Neural progenitor cell (in vitro differentiated cells): ENCODE data around the gene R3HDM2. TPM values are rescaled to one million over a fixed set of nuclear protein-coding genes. Genes with fewer than 3 reads are reported as not detected.

Experiments used
- DNase-seq: peaks from one replicate; pipeline ENCODE4 v3.0.0-alpha.2; 2016; ENCODE audit warnings: low spot score
- H2AFZ ChIP-seq: fragments of 200-600 bp; sonication (generic); replicated peaks from 2 replicates; pipeline ENCODE4 v1.6.1; 2016; ENCODE audit warnings: antibody characterized with exemption
- H3F3A ChIP-seq: fragments of 200-600 bp; sonication (generic); 2 replicates; pipeline ENCODE4 v1.6.1; 2016; ENCODE audit warnings: antibody characterized with exemption, low read depth
- H3K27ac ChIP-seq: fragments of 200-600 bp; sonication (generic); 2 replicates; pipeline ENCODE4 v1.5.1; 2016; ENCODE audit warnings: mild to moderate bottlenecking
- H3K27me3 ChIP-seq: fragments of 200-600 bp; sonication (generic); 2 replicates; pipeline ENCODE4 v1.6.1; 2016; ENCODE audit warnings: mild to moderate bottlenecking, moderate library complexity
- H3K36me3 ChIP-seq: fragments of 200-600 bp; sonication (generic); 2 replicates; pipeline ENCODE4 v1.5.1; 2016
- H3K4me1 ChIP-seq: fragments of 200-600 bp; sonication (generic); 2 replicates; pipeline ENCODE4 v1.6.1; 2016; ENCODE audit warnings: mixed run types
- H3K4me2 ChIP-seq: fragments of 200-600 bp; sonication (generic); 2 replicates; pipeline ENCODE4 v1.6.1; 2016
- H3K4me3 ChIP-seq: fragments of 200-600 bp; sonication (generic); 2 replicates; pipeline ENCODE4 v1.5.1; 2016
- H3K79me2 ChIP-seq: fragments of 200-600 bp; sonication (generic); 2 replicates; pipeline ENCODE4 v1.6.1; 2016; ENCODE audit warnings: low read depth
- H3K9ac ChIP-seq: fragments of 200-600 bp; sonication (generic); 2 replicates; pipeline ENCODE4 v1.6.1; 2016
- H3K9me3 ChIP-seq: fragments of 200-600 bp; sonication (generic); 2 replicates; pipeline ENCODE4 v1.5.1; 2016; ENCODE audit warnings: low read depth
- H4K20me1 ChIP-seq: fragments of 200-600 bp; sonication (generic); 2 replicates; pipeline ENCODE4 v1.6.1; 2016; ENCODE audit warnings: low read depth
- H3K27ac Mint-ChIP-seq: 3 replicates; pipeline ENCODE4 v1.8.0; 2021; ENCODE audit warnings: mixed read lengths
- H3K27me3 Mint-ChIP-seq: 2 replicates; pipeline ENCODE4 v1.8.0; 2022; ENCODE audit warnings: low read depth, mild to moderate bottlenecking, inconsistent platforms, moderate library complexity, mixed read lengths; ENCODE audit not compliant: insufficient read depth
- H3K36me3 Mint-ChIP-seq: 3 replicates; pipeline ENCODE4 v1.8.0; 2021; ENCODE audit warnings: mixed read lengths
- H3K4me1 Mint-ChIP-seq: 3 replicates; pipeline ENCODE4 v1.8.0; 2021; ENCODE audit warnings: mixed read lengths
- H3K4me3 Mint-ChIP-seq: 3 replicates; pipeline ENCODE4 v1.8.0; 2021; ENCODE audit warnings: mild to moderate bottlenecking, moderate library complexity, mixed read lengths
- H3K9me3 Mint-ChIP-seq: 3 replicates; pipeline ENCODE4 v1.8.0; 2020; ENCODE audit warnings: mixed read lengths
- EZH2 ChIP-seq: fragments of 200-600 bp; sonication (generic); IDR thresholded peaks from 2 replicates; pipeline ENCODE4 v1.6.1; 2017; ENCODE audit warnings: antibody characterized with exemption, mild to moderate bottlenecking, moderate library complexity
- EZH2phosphoT487 ChIP-seq: fragments of 200-600 bp; sonication (generic); IDR thresholded peaks from 2 replicates; pipeline ENCODE4 v1.6.1; 2017; ENCODE audit warnings: antibody characterized with exemption
- total RNA-seq: library from RNA; depleted of rRNA; stranded (reverse); fragments of >200 nt; gene quantifications from 2 replicates; pipeline ENCODE4 v1.2.3, GENCODE V29; 2015; ENCODE audit warnings: low replicate concordance
- TF ChIP-seq, protein P1 (sequence below): fragments of 200-600 bp; sonication (generic); IDR thresholded peaks from 2 replicates; pipeline ENCODE4 v1.5.1; 2017; ENCODE audit warnings: antibody characterized with exemption, mild to moderate bottlenecking

R3HDM2 gene
- total RNA-seq, 1 donor from 2014 or later = 40.0 TPM

DNA sequence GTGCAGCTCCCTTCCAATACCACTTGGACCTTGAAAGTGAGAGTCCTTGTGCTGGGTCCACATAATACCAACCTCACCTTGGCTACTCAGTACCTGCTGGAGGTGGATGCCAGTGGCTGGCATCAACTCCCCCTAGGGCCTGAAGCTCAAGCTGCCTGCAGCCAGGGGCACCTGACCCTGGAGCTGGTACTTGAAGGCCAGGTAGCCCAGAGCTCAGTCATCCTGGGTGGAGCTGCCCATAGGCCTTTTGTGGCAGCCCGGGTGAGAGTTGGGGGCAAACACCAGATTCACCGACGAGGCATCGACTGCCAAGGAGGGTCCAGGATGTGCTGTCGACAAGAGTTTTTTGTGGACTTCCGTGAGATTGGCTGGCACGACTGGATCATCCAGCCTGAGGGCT is 18.5 kb upstream of the R3HDM2 start:
- Histone ChIP-seq H3K4me3 (no peak overlapping the region), H3K79me2 (no peaks in the 10 kb centered on the region), H3K27me3 (no peaks in the 10 kb centered on the region), H4K20me1 (no peaks in the 10 kb centered on the region), H3K27ac (no peak overlapping the region), H3F3A (no peaks in the 10 kb centered on the region), H3K4me1 (peaks cover 5% of the 10 kb centered on the region), H2AFZ (no peak overlapping the region), H3K9me3 (no peaks in the 10 kb centered on the region), H3K4me2 (no peak overlapping the region), H3K9ac (no peak overlapping the region), H3K36me3 (no peaks in the 10 kb centered on the region)
- Mint-ChIP-seq H3K4me1 (peaks cover 11% of the 10 kb centered on the region), H3K36me3 (no peaks in the 10 kb centered on the region), H3K27ac (no peak overlapping the region), H3K9me3 (no peaks in the 10 kb centered on the region), H3K27me3 (peaks cover 10% of the 10 kb centered on the region), H3K4me3 (no peak overlapping the region)
- DNase-seq = no peak
- TF ChIP-seq, protein P1, sequence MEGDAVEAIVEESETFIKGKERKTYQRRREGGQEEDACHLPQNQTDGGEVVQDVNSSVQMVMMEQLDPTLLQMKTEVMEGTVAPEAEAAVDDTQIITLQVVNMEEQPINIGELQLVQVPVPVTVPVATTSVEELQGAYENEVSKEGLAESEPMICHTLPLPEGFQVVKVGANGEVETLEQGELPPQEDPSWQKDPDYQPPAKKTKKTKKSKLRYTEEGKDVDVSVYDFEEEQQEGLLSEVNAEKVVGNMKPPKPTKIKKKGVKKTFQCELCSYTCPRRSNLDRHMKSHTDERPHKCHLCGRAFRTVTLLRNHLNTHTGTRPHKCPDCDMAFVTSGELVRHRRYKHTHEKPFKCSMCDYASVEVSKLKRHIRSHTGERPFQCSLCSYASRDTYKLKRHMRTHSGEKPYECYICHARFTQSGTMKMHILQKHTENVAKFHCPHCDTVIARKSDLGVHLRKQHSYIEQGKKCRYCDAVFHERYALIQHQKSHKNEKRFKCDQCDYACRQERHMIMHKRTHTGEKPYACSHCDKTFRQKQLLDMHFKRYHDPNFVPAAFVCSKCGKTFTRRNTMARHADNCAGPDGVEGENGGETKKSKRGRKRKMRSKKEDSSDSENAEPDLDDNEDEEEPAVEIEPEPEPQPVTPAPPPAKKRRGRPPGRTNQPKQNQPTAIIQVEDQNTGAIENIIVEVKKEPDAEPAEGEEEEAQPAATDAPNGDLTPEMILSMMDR = no peak
- TF ChIP-seq EZH2phosphoT487 = no peak
- TF ChIP-seq EZH2 = no peak

DNA sequence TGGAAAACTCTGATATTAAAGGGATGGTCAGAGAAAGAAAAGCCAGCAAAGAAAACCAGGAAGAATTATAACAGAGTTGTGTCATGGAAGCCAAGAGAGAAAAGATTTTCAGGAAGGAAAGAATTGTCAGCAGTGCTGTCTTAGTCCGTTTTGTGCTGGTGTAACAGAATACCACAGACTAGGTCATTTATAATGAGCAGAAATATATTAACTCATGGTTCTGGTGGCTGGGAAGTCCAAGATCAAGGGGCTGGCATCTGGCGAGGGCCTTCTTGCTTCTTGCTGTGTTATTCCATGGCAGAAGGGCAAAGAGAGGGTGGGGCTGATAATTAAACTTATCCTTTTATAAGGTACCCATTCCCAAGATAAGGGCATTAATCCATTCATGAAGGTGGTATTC is 17.8 kb upstream of the R3HDM2 start:
- no peaks in the 10 kb centered on the region for H3K36me3 ChIP-seq
- DNase-seq = no peak
- H3K9me3 ChIP-seq = no peaks in the 10 kb centered on the region
- Mint-ChIP-seq H3K4me3 (no peak overlapping the region), H3K27me3 (peaks cover 13% of the 10 kb centered on the region), H3K36me3 (no peaks in the 10 kb centered on the region), H3K9me3 (no peaks in the 10 kb centered on the region), H3K4me1 (peaks cover 11% of the 10 kb centered on the region), H3K27ac (no peak overlapping the region)
- no peak overlapping the region for H3K27ac ChIP-seq
- no peak overlapping the region for H3K4me2 ChIP-seq
- H3F3A ChIP-seq = no peaks in the 10 kb centered on the region
- H4K20me1 ChIP-seq = no peaks in the 10 kb centered on the region
- H3K27me3 ChIP-seq = no peaks in the 10 kb centered on the region
- no peak overlapping the region for H3K9ac ChIP-seq
- H2AFZ ChIP-seq = no peak overlapping the region
- H3K4me1 ChIP-seq = peaks cover 5% of the 10 kb centered on the region
- no peak overlapping the region for H3K4me3 ChIP-seq
- no peaks in the 10 kb centered on the region for H3K79me2 ChIP-seq
- TF ChIP-seq EZH2 = no peak
- no peak for TF ChIP-seq EZH2phosphoT487
- TF ChIP-seq, protein P1 = no peak

DNA sequence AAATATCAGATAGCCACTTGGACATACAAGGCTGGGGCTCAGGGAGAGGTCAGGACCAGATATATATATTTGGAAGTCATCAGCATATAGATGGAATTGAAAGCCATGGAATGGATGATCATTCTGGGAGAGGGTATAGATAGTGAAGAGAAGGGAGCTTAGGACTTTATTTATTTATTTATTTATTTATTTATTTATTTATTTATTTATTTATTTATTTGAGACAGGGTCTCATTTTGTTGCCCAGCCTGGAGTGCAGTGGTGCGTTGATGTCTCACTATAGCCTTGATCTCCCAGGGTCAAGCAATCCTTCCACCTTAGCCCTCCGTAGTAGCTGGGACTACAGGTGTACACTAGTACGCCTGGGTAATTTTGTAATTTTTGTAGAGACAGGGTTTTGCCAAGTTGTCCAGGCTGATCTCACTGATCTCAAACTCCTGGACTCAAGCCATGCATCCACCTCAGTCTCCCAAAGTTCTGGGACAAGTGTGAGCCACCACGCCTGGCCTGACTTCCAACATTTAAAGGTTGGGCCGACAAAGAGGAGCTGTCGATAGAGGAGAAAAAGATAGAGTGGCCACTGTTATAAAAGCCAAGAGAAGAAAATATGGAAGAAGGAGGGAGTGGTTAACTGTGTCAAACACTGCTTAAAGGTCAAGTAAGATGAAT is 15.6 kb upstream of the R3HDM2 start:
- TF ChIP-seq EZH2 = no peak
- TF ChIP-seq, protein P1 = no peak
- no peak for TF ChIP-seq EZH2phosphoT487
- no peaks in the 10 kb centered on the region for H3K27me3 ChIP-seq

More for the DNA sequence above, 15.6 kb upstream of the R3HDM2 start:
- Mint-ChIP-seq H3K36me3 (no peaks in the 10 kb centered on the region), H3K4me1 (no peaks in the 10 kb centered on the region), H3K27ac (no peak overlapping the region), H3K4me3 (no peak overlapping the region), H3K27me3 (peaks cover 7% of the 10 kb centered on the region), H3K9me3 (peaks cover 3% of the 10 kb centered on the region)
- Histone ChIP-seq H3K4me3 (no peak overlapping the region), H3K27ac (no peak overlapping the region), H2AFZ (no peak overlapping the region), H4K20me1 (no peaks in the 10 kb centered on the region), H3K79me2 (no peaks in the 10 kb centered on the region), H3K4me1 (no peaks in the 10 kb centered on the region), H3K9me3 (no peaks in the 10 kb centered on the region), H3K9ac (no peak overlapping the region), H3F3A (no peaks in the 10 kb centered on the region), H3K4me2 (no peak overlapping the region), H3K36me3 (no peaks in the 10 kb centered on the region)
- no peak for DNase-seq
